CD4-positive, alpha-beta memory T cell (primary cell): ENCODE data around the gene ZNF662. TPM values are rescaled to one million over a fixed set of nuclear protein-coding genes. Genes with fewer than 3 reads are reported as not detected.

Experiments
- CTCF ChIA-PET: fragments of 350-600 bp; sonication (Branson Sonifier 250); formaldehyde crosslinking; loops from one replicate; lab custom pipeline; 2021; ENCODE audit warnings: inconsistent platforms; ENCODE audit not compliant: partially characterized antibody; lab: Charles Lee
- POLR2A ChIA-PET: fragments of 350-600 bp; sonication (Branson Sonifier 250); formaldehyde crosslinking; loops from one replicate; lab custom pipeline; 2021; ENCODE audit not compliant: partially characterized antibody; lab: Charles Lee
- DNase-seq, 5 donors: peaks; one replicate each; pipeline versions ENCODE4 v3.0.0 to v3.0.0-alpha.2; 2020 to 2022; ENCODE audit warnings: mixed read lengths in 1 of 5
- H3K27ac ChIP-seq: one replicate; pipeline ENCODE4 v1.7.0; 2013; ENCODE audit warnings: low read depth, low read length
- H3K27me3 ChIP-seq: 2 replicates; pipeline ENCODE4 v1.7.0; 2013; ENCODE audit warnings: mild to moderate bottlenecking, low read length, moderate library complexity; ENCODE audit not compliant: insufficient read depth
- H3K36me3 ChIP-seq: 2 replicates; pipeline ENCODE4 v1.7.0; 2013; ENCODE audit warnings: mild to moderate bottlenecking, low read length, moderate library complexity; ENCODE audit not compliant: insufficient read depth
- H3K4me1 ChIP-seq: 2 replicates; pipeline ENCODE4 v1.7.0; 2013; ENCODE audit warnings: mild to moderate bottlenecking, low read length, moderate library complexity; ENCODE audit not compliant: insufficient read depth
- H3K4me3 ChIP-seq, 2 donors: one replicate each; pipeline ENCODE4 v1.7.0; 2013; ENCODE audit warnings: low read length in 2 of 2, mild to moderate bottlenecking in 1 of 2
- H3K9me3 ChIP-seq, 2 donors: one replicate each; pipeline ENCODE4 v1.7.0; 2013; ENCODE audit warnings: low read length in 2 of 2, control low read depth in 1 of 2; ENCODE audit not compliant: control insufficient read depth in 1 of 2
- H3K27ac Mint-ChIP-seq, 7 donors: one replicate each; pipeline ENCODE4 v1.8.0; 2020 to 2021; ENCODE audit warnings: mixed read lengths in 7 of 7, mild to moderate bottlenecking in 6 of 7, inconsistent platforms in 3 of 7, moderate library complexity in 3 of 7
- H3K27me3 Mint-ChIP-seq, 2 donors: one replicate each; pipeline ENCODE4 v1.8.0; 2020 to 2021; ENCODE audit warnings: mixed read lengths in 2 of 2
- H3K36me3 Mint-ChIP-seq, 2 donors: one replicate each; pipeline ENCODE4 v1.8.0; 2020 to 2021; ENCODE audit warnings: mixed read lengths in 2 of 2, inconsistent platforms in 1 of 2, mild to moderate bottlenecking in 1 of 2
- H3K4me1 Mint-ChIP-seq, 4 donors: one replicate each; pipeline ENCODE4 v1.8.0; 2020 to 2021; ENCODE audit warnings: mixed read lengths in 4 of 4, mild to moderate bottlenecking in 1 of 4
- H3K4me3 Mint-ChIP-seq, 8 donors: one replicate each; pipeline ENCODE4 v1.8.0; 2020 to 2021; ENCODE audit warnings: mixed read lengths in 8 of 8, mild to moderate bottlenecking in 7 of 8, moderate library complexity in 6 of 8, inconsistent platforms in 3 of 8
- H3K9me3 Mint-ChIP-seq, 8 donors: one replicate each; pipeline ENCODE4 v1.8.0; 2020 to 2021; ENCODE audit warnings: mixed read lengths in 8 of 8, mild to moderate bottlenecking in 5 of 8, inconsistent platforms in 3 of 8, moderate library complexity in 1 of 8
- intact Hi-C: fragments of 100-400 bp; cut with micrococcal nuclease; formaldehyde crosslinking; loops from one replicate; pipeline ENCODE4 v1.15.1; 2023
- polyA plus RNA-seq, 2 donors: library from polyadenylated mRNA; unstranded; fragments of 300-500 nt; fragmentation: Illumina TruSeq; gene quantifications; one replicate each; pipeline ENCODE4 v1.2.3, GENCODE V29; 2021
- total RNA-seq, 2 experiments: library from RNA; stranded (reverse); gene quantifications; one replicate each; pipeline ENCODE4 v1.2.3, GENCODE V29; 2021

ZNF662 gene
- total and polyA plus RNA-seq, 4 experiments from 2014 or later = 0.07 to 2.7 (median 2.1) TPM; not detected in 1

GRCh38 chr3:42961633-42962032 lies 55.7 kb downstream of the ZNF662 start:
- peaks cover 4% of the 10 kb centered on the region for H3K4me1 ChIP-seq
- no peaks in the 10 kb centered on the region for H3K9me3 Mint-ChIP-seq
- intact Hi-C loops = loop anchor here (1.0 to 5.0 kb wide), 6 partner anchors 109 to 1236 kb away; no protein-coding TSS in a partner anchor
- H3K27me3 Mint-ChIP-seq = peaks cover 1 to 2% of the 10 kb centered on the region in 2 donors
- H3K4me3 Mint-ChIP-seq = no peak overlapping the region
- H3K36me3 ChIP-seq = no peaks in the 10 kb centered on the region
- DNase-seq = peak in 4 of 5 donors; percentile 28 to 40 (median 38)
- H3K27ac Mint-ChIP-seq = peak overlapping the region in 1 of 7 donors; percentile 9
- ChIA-PET CTCF (interaction anchor here (0.7 to 5.3 kb wide), 64 partner anchors 9 to 1274 kb away, joined by 3 to 102 read pairs (median 5); no protein-coding TSS in a partner anchor), POLR2A (interaction anchor here (0.9 to 1.1 kb wide), 2 partner anchors 144 to 541 kb away, joined by 3 read pairs; partner anchors contain the start of gene POMGNT2)
- H3K36me3 Mint-ChIP-seq = no peaks in the 10 kb centered on the region
- no peak overlapping the region for H3K4me3 ChIP-seq
- H3K27ac ChIP-seq = no peak overlapping the region
- no peaks in the 10 kb centered on the region for H3K27me3 ChIP-seq
- H3K4me1 Mint-ChIP-seq = peaks cover 10 to 16% (median 14%) of the 10 kb centered on the region in 4 donors
- no peaks in the 10 kb centered on the region for H3K9me3 ChIP-seq

GRCh38 chr3:42963269-42963668 lies 57.3 kb downstream of the ZNF662 start:
- H3K4me1 Mint-ChIP-seq = peaks cover 10 to 16% (median 14%) of the 10 kb centered on the region in 4 donors
- CTCF ChIA-PET = interaction anchor here (1.4 to 5.3 kb wide), 9 partner anchors 19 to 540 kb away, joined by 4 to 102 read pairs (median 11); no protein-coding TSS in a partner anchor
- H3K4me3 ChIP-seq = no peak overlapping the region

GRCh38 chr3:42964266-42964665 lies 58.3 kb downstream of the ZNF662 start:
- intact Hi-C loops = loop anchor here (5.0 kb wide), 1 partner anchor 1233 kb away; no protein-coding TSS in a partner anchor
- Mint-ChIP-seq H3K4me3 (peak overlapping the region in 1 of 8 donors; percentile 46), H3K9me3 (no peaks in the 10 kb centered on the region), H3K27me3 (peaks cover 1 to 2% of the 10 kb centered on the region in 2 donors), H3K4me1 (peaks cover 10 to 16% (median 14%) of the 10 kb centered on the region in 4 donors), H3K36me3 (no peaks in the 10 kb centered on the region), H3K27ac (peak overlapping the region in 1 of 7 donors; percentile 25)
- ChIA-PET POLR2A (no interaction called here), CTCF (interaction anchor here (1.0 to 5.3 kb wide), 9 partner anchors 18 to 726 kb away, joined by 3 to 102 read pairs (median 4); partner anchors contain the start of gene ABHD5)
- H3K27me3 ChIP-seq = no peaks in the 10 kb centered on the region
- no peaks in the 10 kb centered on the region for H3K9me3 ChIP-seq
- no peaks in the 10 kb centered on the region for H3K36me3 ChIP-seq
- DNase-seq = peak in 1 of 5 donors; percentile 9
- H3K4me1 ChIP-seq = peaks cover 4% of the 10 kb centered on the region
- H3K4me3 ChIP-seq = no peak overlapping the region
- H3K27ac ChIP-seq = no peak overlapping the region

More at GRCh38 chr3:42963269-42963668, 57.3 kb downstream of the ZNF662 start:
- Mint-ChIP-seq H3K4me3 (no peak overlapping the region), H3K36me3 (no peaks in the 10 kb centered on the region), H3K9me3 (no peaks in the 10 kb centered on the region), H3K27me3 (peaks cover 1 to 2% of the 10 kb centered on the region in 2 donors), H3K27ac (no peak overlapping the region)
- Histone ChIP-seq H3K27ac (no peak overlapping the region), H3K27me3 (no peaks in the 10 kb centered on the region), H3K9me3 (no peaks in the 10 kb centered on the region), H3K36me3 (no peaks in the 10 kb centered on the region), H3K4me1 (peaks cover 4% of the 10 kb centered on the region)
- intact Hi-C loops = loop anchor here (5.0 kb wide), 1 partner anchor 1234 kb away; no protein-coding TSS in a partner anchor
- DNase-seq = no peak
- POLR2A ChIA-PET = no interaction called here

Other genes starting within 250 kb of the ZNF662 start
- gene KLHL40, start 220.6 kb upstream of the ZNF662 start, total RNA-seq = not detected
- gene KLHL40, start 220.6 kb upstream of the ZNF662 start, polyA plus RNA-seq = not detected
- not detected for gene HHATL, start 203.3 kb upstream of the ZNF662 start, total RNA-seq
- gene HHATL, start 203.3 kb upstream of the ZNF662 start, polyA plus RNA-seq = not detected
- gene CCDC13, start 132.9 kb upstream of the ZNF662 start, total RNA-seq = under 1 TPM; 0.72 to 0.96 TPM
- under 1 TPM; 0.15 to 0.25 TPM for gene CCDC13, start 132.9 kb upstream of the ZNF662 start, polyA plus RNA-seq
- gene HIGD1A, start 101.7 kb upstream of the ZNF662 start, total RNA-seq = 10 to 100 TPM; 24.3 to 26.7 TPM
- 100 to 1,000 TPM in 1 of 2 donors, 10 to 100 TPM in 1; 91.3 to 157 TPM for gene HIGD1A, start 101.7 kb upstream of the ZNF662 start, polyA plus RNA-seq
- gene ACKR2, start 96.7 kb upstream of the ZNF662 start, total RNA-seq = under 1 TPM; 0.28 to 0.49 TPM
- not detected for gene ACKR2, start 96.7 kb upstream of the ZNF662 start, polyA plus RNA-seq
- gene CYP8B1, start 30.3 kb upstream of the ZNF662 start, total RNA-seq = not detected
- not detected for gene CYP8B1, start 30.3 kb upstream of the ZNF662 start, polyA plus RNA-seq
- gene GASK1A, start 73.2 kb downstream of the ZNF662 start, total RNA-seq = not detected
- gene GASK1A, start 73.2 kb downstream of the ZNF662 start, polyA plus RNA-seq = not detected
- 1 to 10 TPM; 5.4 TPM for gene POMGNT2, start 199.9 kb downstream of the ZNF662 start, total RNA-seq
- gene POMGNT2, start 199.9 kb downstream of the ZNF662 start, polyA plus RNA-seq = 1 to 10 TPM; 6.5 to 8.1 TPM